ENCODE measurements around the gene KRT84. TPM values are rescaled to one million over a fixed set of nuclear protein-coding genes. Genes with fewer than 3 reads are reported as not detected.

KRT84 gene
- total RNA-seq, 2 experiments from 2014 or later: not detected

GRCh38 chr12:52405922-52406385 is 20.5 kb upstream of the KRT84 start, which contains the start of gene KRT82:
Gene KRT82 (minus strand): TSS chr12:52406335. CDS start chr12:52406277, 58 bp downstream.
- H3K36me3 Mint-ChIP-seq (ENCODE audit: low read depth): no peaks in the 10 kb centered on the region
- peaks cover 0 to 3% of the 10 kb centered on the region in 2 experiments for H3K9me3 ChIP-seq (ENCODE audit: control insufficient read depth in 1 of 2, insufficient read depth in 1 of 2, low read length in 2 of 2)
- H3K27ac Mint-ChIP-seq: no peak within 1 kb of the TSS
- TF ChIP-seq, protein P1, sequence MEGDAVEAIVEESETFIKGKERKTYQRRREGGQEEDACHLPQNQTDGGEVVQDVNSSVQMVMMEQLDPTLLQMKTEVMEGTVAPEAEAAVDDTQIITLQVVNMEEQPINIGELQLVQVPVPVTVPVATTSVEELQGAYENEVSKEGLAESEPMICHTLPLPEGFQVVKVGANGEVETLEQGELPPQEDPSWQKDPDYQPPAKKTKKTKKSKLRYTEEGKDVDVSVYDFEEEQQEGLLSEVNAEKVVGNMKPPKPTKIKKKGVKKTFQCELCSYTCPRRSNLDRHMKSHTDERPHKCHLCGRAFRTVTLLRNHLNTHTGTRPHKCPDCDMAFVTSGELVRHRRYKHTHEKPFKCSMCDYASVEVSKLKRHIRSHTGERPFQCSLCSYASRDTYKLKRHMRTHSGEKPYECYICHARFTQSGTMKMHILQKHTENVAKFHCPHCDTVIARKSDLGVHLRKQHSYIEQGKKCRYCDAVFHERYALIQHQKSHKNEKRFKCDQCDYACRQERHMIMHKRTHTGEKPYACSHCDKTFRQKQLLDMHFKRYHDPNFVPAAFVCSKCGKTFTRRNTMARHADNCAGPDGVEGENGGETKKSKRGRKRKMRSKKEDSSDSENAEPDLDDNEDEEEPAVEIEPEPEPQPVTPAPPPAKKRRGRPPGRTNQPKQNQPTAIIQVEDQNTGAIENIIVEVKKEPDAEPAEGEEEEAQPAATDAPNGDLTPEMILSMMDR (IDR thresholded peaks at IDR 0.05): no peak
- H3K4me1 Mint-ChIP-seq (ENCODE audit: low read depth): no peaks in the 10 kb centered on the region
- H3K4me3 ChIP-seq (ENCODE audit: low read length): no peak within 1 kb of the TSS
- H3K4me3 Mint-ChIP-seq: no peak within 1 kb of the TSS
- ATAC-seq (ENCODE audit: poor library complexity): no peak
- H3K36me3 ChIP-seq (ENCODE audit: insufficient read depth, low read length): no peaks in the 10 kb centered on the region
- no peaks in the 10 kb centered on the region for H3K4me1 ChIP-seq (ENCODE audit: insufficient read depth, low read length)
- no peak for DNase-seq
- no peak within 1 kb of the TSS for H3K27ac ChIP-seq (ENCODE audit: low read depth in 1 of 2, low read length in 2 of 2)
- H3K27me3 ChIP-seq (ENCODE audit: control insufficient read depth in 1 of 2, insufficient read depth in 2 of 2, low read length in 2 of 2): peaks cover 0 to 5% of the 10 kb centered on the region in 2 experiments
- ChIA-PET POLR2A (no interaction called here), CTCF (no interaction called here)
- H3K9me3 Mint-ChIP-seq: no peaks in the 10 kb centered on the region
- intact Hi-C loops (cut with DNase I, micrococcal nuclease): no loop called here
- H3K27me3 Mint-ChIP-seq: peaks cover 13% of the 10 kb centered on the region

DNA sequence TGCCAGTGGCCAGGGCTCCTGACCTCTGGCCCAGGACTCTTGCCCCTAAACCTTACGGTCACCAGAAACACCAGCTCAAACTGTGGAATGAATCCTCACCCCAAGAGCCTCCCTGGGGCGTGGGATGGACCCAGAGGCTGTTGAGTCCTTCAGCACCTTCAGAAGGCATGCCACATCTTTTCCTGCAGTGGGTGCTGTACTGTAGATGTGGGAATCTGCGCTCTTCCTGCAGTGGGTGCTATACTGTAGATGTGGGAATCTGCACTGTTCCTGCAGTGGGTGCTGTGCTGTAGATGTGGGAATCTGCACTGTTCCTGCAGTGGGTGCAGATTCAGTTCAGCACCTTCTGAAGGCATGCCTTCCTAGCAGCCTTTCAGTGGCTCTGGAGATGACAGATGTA is 19.5 kb upstream of the KRT84 start:
- H3K27me3 ChIP-seq (ENCODE audit: control insufficient read depth in 1 of 2, insufficient read depth in 2 of 2, low read length in 2 of 2): peaks cover 0 to 5% of the 10 kb centered on the region in 2 experiments
- no peak overlapping the region for H3K4me3 ChIP-seq (ENCODE audit: low read length)
- no peak overlapping the region for H3K4me3 Mint-ChIP-seq
- intact Hi-C loops (cut with DNase I, micrococcal nuclease): no loop called here
- H3K36me3 Mint-ChIP-seq (ENCODE audit: low read depth): no peaks in the 10 kb centered on the region
- POLR2A ChIA-PET: no interaction called here
- H3K27ac Mint-ChIP-seq: no peak overlapping the region
- H3K27ac ChIP-seq (ENCODE audit: low read depth in 1 of 2, low read length in 2 of 2): no peak overlapping the region
- no peaks in the 10 kb centered on the region for H3K9me3 Mint-ChIP-seq
- H3K27me3 Mint-ChIP-seq: peaks cover 10% of the 10 kb centered on the region
- CTCF ChIA-PET: no interaction called here
- no peak for DNase-seq
- TF ChIP-seq, protein P1 (IDR thresholded peaks at IDR 0.05): no peak
- no peaks in the 10 kb centered on the region for H3K4me1 Mint-ChIP-seq (ENCODE audit: low read depth)
- no peaks in the 10 kb centered on the region for H3K4me1 ChIP-seq (ENCODE audit: insufficient read depth, low read length)
- H3K9me3 ChIP-seq (ENCODE audit: control insufficient read depth in 1 of 2, insufficient read depth in 1 of 2, low read length in 2 of 2): peaks cover 0 to 3% of the 10 kb centered on the region in 2 experiments
- no peak for ATAC-seq (ENCODE audit: poor library complexity)
- no peaks in the 10 kb centered on the region for H3K36me3 ChIP-seq (ENCODE audit: insufficient read depth, low read length)

GRCh38 chr12:52403561-52403960 is 18.1 kb upstream of the KRT84 start:
- CTCF ChIA-PET: no interaction called here
- H3K4me1 Mint-ChIP-seq (ENCODE audit: low read depth): no peaks in the 10 kb centered on the region

More at GRCh38 chr12:52403561-52403960, 18.1 kb upstream of the KRT84 start:
- Mint-ChIP-seq H3K27ac (no peak overlapping the region), H3K9me3 (no peaks in the 10 kb centered on the region), H3K4me3 (no peak overlapping the region), H3K27me3 (peaks cover 8% of the 10 kb centered on the region), H3K36me3 (ENCODE audit: low read depth) (no peaks in the 10 kb centered on the region)
- peaks cover 0 to 3% of the 10 kb centered on the region in 2 experiments for H3K9me3 ChIP-seq (ENCODE audit: control insufficient read depth in 1 of 2, insufficient read depth in 1 of 2, low read length in 2 of 2)
- H3K4me3 ChIP-seq (ENCODE audit: low read length): no peak overlapping the region
- H3K27ac ChIP-seq (ENCODE audit: low read depth in 1 of 2, low read length in 2 of 2): no peak overlapping the region
- no peaks in the 10 kb centered on the region for H3K36me3 ChIP-seq (ENCODE audit: insufficient read depth, low read length)
- TF ChIP-seq, protein P1 (IDR thresholded peaks at IDR 0.05): no peak
- no peaks in the 10 kb centered on the region for H3K4me1 ChIP-seq (ENCODE audit: insufficient read depth, low read length)
- POLR2A ChIA-PET: no interaction called here
- peaks cover 0 to 5% of the 10 kb centered on the region in 2 experiments for H3K27me3 ChIP-seq (ENCODE audit: control insufficient read depth in 1 of 2, insufficient read depth in 2 of 2, low read length in 2 of 2)
- intact Hi-C loops (cut with DNase I, micrococcal nuclease): no loop called here
- ATAC-seq (ENCODE audit: poor library complexity) (no peak), DNase-seq (no peak)
